GM12873 (cell line): ENCODE results near the gene ASAP2.

Experiments used
- CTCF ChIP-seq: IDR thresholded peaks from 2 replicates; pipeline ENCODE4 v1.5.1; 2012; ENCODE audit warnings: low read depth, mild to moderate bottlenecking, moderate library complexity, low read length, control low read depth; ENCODE audit not compliant: insufficient read depth; ENCODE audit errors: missing control alignments

The ASAP2 gene

GRCh38 chr2:9213477-9214051 is 7.0 kb downstream of the ASAP2 start:
- TF ChIP-seq CTCF: no peak

GRCh38 chr2:9214873-9215272 is 8.3 kb downstream of the ASAP2 start:
- TF ChIP-seq CTCF: no peak

- TF ChIP-seq CTCF: no peak
These were observed 9.1 kb downstream of the ASAP2 start for GRCh38 chr2:9215680-9216079.

- TF ChIP-seq CTCF: no peak
These were observed 11.5 kb downstream of the ASAP2 start for GRCh38 chr2:9217838-9218770.

GRCh38 chr2:9219027-9219445 is 12.4 kb downstream of the ASAP2 start:
- no peak for TF ChIP-seq CTCF

- TF ChIP-seq CTCF: no peak
These were observed 13.6 kb downstream of the ASAP2 start for GRCh38 chr2:9220201-9220600.

GRCh38 chr2:9221223-9221622 is 14.6 kb downstream of the ASAP2 start:
- TF ChIP-seq CTCF: no peak
